ENCODE results near the gene THADA.

The THADA gene

GRCh38 chr2:43268066-43268953 lies 327.5 kb downstream of the THADA start:
- peak; percentile 45 for DNase-seq (ENCODE audit: low read depth)
- TF ChIP-seq, protein P1, sequence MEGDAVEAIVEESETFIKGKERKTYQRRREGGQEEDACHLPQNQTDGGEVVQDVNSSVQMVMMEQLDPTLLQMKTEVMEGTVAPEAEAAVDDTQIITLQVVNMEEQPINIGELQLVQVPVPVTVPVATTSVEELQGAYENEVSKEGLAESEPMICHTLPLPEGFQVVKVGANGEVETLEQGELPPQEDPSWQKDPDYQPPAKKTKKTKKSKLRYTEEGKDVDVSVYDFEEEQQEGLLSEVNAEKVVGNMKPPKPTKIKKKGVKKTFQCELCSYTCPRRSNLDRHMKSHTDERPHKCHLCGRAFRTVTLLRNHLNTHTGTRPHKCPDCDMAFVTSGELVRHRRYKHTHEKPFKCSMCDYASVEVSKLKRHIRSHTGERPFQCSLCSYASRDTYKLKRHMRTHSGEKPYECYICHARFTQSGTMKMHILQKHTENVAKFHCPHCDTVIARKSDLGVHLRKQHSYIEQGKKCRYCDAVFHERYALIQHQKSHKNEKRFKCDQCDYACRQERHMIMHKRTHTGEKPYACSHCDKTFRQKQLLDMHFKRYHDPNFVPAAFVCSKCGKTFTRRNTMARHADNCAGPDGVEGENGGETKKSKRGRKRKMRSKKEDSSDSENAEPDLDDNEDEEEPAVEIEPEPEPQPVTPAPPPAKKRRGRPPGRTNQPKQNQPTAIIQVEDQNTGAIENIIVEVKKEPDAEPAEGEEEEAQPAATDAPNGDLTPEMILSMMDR (conservative IDR thresholded peaks at IDR 0.05; ENCODE audit: control insufficient read depth, insufficient read depth, low read depth, low read length): no peak

DNA sequence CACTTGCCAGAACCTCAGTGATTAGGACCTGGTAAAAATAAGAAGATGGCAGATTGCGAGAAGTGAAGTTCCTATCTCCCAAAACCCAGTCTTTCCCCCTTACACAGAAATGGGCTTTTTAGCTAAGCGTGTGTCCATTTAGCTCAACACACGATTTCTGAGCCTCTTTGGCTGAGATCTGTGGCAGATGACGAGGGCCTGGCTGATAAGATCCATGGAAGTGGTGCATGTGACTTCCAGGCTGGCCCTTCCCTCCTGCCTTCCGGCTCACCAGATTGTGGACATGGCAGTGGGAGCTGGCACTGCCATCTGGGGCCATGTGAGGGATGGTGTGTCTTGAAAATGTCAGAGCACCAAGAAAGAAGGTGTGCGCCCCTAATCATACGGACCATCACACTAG lies 328.5 kb downstream of the THADA start:
- TF ChIP-seq, protein P1 (conservative IDR thresholded peaks at IDR 0.05; ENCODE audit: control insufficient read depth, insufficient read depth, low read depth, low read length): no peak
- DNase-seq (ENCODE audit: low read depth): no peak
- H3K4me3 ChIP-seq (ENCODE audit: control insufficient read depth, low read depth, low read length): no peak overlapping the region

More at GRCh38 chr2:43268066-43268953, 327.5 kb downstream of the THADA start:
- H3K4me3 ChIP-seq (ENCODE audit: control insufficient read depth, low read depth, low read length): no peak overlapping the region

DNA sequence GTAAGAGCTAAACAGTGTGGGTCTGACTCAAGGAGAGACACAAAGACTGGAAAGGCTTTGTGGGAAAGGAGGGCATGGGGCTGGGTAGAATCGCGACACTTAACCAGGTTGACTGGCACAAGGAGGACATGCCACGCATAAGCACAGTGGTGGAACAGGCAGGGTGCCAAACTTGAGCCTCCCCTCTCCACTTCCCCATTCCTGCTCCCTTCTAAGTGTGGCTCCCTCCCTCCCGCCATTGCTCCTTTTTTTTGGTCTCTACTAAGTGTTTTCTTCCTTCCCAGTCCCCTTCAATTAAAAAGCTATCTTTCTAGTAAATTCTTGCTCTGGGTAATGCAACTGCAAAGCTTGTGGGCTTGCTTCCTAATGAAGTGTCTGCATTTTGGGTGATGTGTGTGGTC lies 329.1 kb downstream of the THADA start:
- no peak for DNase-seq (ENCODE audit: low read depth)
- no peak overlapping the region for H3K4me3 ChIP-seq (ENCODE audit: control insufficient read depth, low read depth, low read length)
- TF ChIP-seq, protein P1 (conservative IDR thresholded peaks at IDR 0.05; ENCODE audit: control insufficient read depth, insufficient read depth, low read depth, low read length): no peak

GRCh38 chr2:43265421-43265820 lies 330.4 kb downstream of the THADA start:
- peak; percentile 56 for DNase-seq (ENCODE audit: low read depth)
- H3K4me3 ChIP-seq (ENCODE audit: control insufficient read depth, low read depth, low read length): no peak overlapping the region
- TF ChIP-seq, protein P1 (conservative IDR thresholded peaks at IDR 0.05; ENCODE audit: control insufficient read depth, insufficient read depth, low read depth, low read length): no peak

- peak; percentile 64 for DNase-seq (ENCODE audit: low read depth)
- no peak overlapping the region for H3K4me3 ChIP-seq (ENCODE audit: control insufficient read depth, low read depth, low read length)
- TF ChIP-seq, protein P1 (conservative IDR thresholded peaks at IDR 0.05; ENCODE audit: control insufficient read depth, insufficient read depth, low read depth, low read length): no peak
Measured at GRCh38 chr2:43265001-43265400, 330.8 kb downstream of the THADA start.

GRCh38 chr2:43262951-43263350 lies 332.9 kb downstream of the THADA start:
- no peak for DNase-seq (ENCODE audit: low read depth)
- TF ChIP-seq, protein P1 (conservative IDR thresholded peaks at IDR 0.05; ENCODE audit: control insufficient read depth, insufficient read depth, low read depth, low read length): no peak

More at GRCh38 chr2:43262951-43263350, 332.9 kb downstream of the THADA start:
- H3K4me3 ChIP-seq (ENCODE audit: control insufficient read depth, low read depth, low read length): no peak overlapping the region

Measured in fibroblast of mammary gland (primary cell).